NB4 (cell line): ENCODE results near the gene HUWE1.

ENCODE experiments used
- CTCF ChIP-seq: IDR thresholded peaks from one replicate; pipeline ENCODE4 v1.5.1; 2012; ENCODE audit warnings: low read depth, low read length
- POLR2A ChIP-seq: IDR thresholded peaks from 2 replicates; pipeline ENCODE4 v1.6.1; 2011; ENCODE audit warnings: mild to moderate bottlenecking; ENCODE audit not compliant: insufficient read length; ENCODE audit errors: extremely low read depth
- TF ChIP-seq, protein P1 (sequence below): IDR thresholded peaks from 2 replicates; pipeline ENCODE4 v1.6.1; 2011; ENCODE audit warnings: low read depth, low read length

DNA sequence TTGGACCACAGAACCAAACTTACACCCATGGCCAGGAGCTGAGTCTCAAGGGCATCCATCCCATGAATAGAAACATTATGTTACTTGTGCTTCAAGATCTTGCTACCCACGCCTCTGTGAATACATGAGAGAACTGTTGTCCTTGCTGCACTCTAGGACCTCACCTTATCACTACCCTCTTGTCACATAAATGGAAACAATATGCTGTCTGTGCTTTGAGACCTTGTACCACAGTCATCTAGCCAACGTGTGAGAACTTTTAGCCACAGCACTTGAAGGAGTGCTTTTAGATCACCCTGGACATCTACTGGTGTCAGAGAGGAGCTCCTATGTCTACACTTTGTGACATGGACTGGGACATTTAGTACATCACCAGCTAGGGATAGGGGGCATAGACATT lies 30.7 kb upstream of the HUWE1 start:
- TF ChIP-seq POLR2A (no peak), CTCF (no peak)
- TF ChIP-seq, protein P1, sequence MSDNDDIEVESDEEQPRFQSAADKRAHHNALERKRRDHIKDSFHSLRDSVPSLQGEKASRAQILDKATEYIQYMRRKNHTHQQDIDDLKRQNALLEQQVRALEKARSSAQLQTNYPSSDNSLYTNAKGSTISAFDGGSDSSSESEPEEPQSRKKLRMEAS = no peak
